CD4-positive, alpha-beta memory T cell (primary cell): ENCODE results near the gene MSI2. TPM values are rescaled to one million over a fixed set of nuclear protein-coding genes. Genes with fewer than 3 reads are reported as not detected.
A peak's percentile ranks its signal among the peaks of the same experiment; 100 is the strongest.

Source experiments
- CTCF ChIA-PET: fragments of 350-600 bp; sonication (Branson Sonifier 250); formaldehyde crosslinking; loops from one replicate; lab custom pipeline; 2021; ENCODE audit warnings: inconsistent platforms; ENCODE audit not compliant: partially characterized antibody; lab: Charles Lee
- POLR2A ChIA-PET: fragments of 350-600 bp; sonication (Branson Sonifier 250); formaldehyde crosslinking; loops from one replicate; lab custom pipeline; 2021; ENCODE audit not compliant: partially characterized antibody; lab: Charles Lee
- DNase-seq, 5 donors: peaks; one replicate each; pipeline versions ENCODE4 v3.0.0 to v3.0.0-alpha.2; 2020 to 2022; ENCODE audit warnings: mixed read lengths in 1 of 5
- H3K27ac ChIP-seq: one replicate; pipeline ENCODE4 v1.7.0; 2013; ENCODE audit warnings: low read depth, low read length
- H3K27me3 ChIP-seq: 2 replicates; pipeline ENCODE4 v1.7.0; 2013; ENCODE audit warnings: mild to moderate bottlenecking, low read length, moderate library complexity; ENCODE audit not compliant: insufficient read depth
- H3K36me3 ChIP-seq: 2 replicates; pipeline ENCODE4 v1.7.0; 2013; ENCODE audit warnings: mild to moderate bottlenecking, low read length, moderate library complexity; ENCODE audit not compliant: insufficient read depth
- H3K4me1 ChIP-seq: 2 replicates; pipeline ENCODE4 v1.7.0; 2013; ENCODE audit warnings: mild to moderate bottlenecking, low read length, moderate library complexity; ENCODE audit not compliant: insufficient read depth
- H3K4me3 ChIP-seq, 2 donors: one replicate each; pipeline ENCODE4 v1.7.0; 2013; ENCODE audit warnings: low read length in 2 of 2, mild to moderate bottlenecking in 1 of 2
- H3K9me3 ChIP-seq, 2 donors: one replicate each; pipeline ENCODE4 v1.7.0; 2013; ENCODE audit warnings: low read length in 2 of 2, control low read depth in 1 of 2; ENCODE audit not compliant: control insufficient read depth in 1 of 2
- H3K27ac Mint-ChIP-seq, 7 donors: one replicate each; pipeline ENCODE4 v1.8.0; 2020 to 2021; ENCODE audit warnings: mixed read lengths in 7 of 7, mild to moderate bottlenecking in 6 of 7, inconsistent platforms in 3 of 7, moderate library complexity in 3 of 7
- H3K27me3 Mint-ChIP-seq, 2 donors: one replicate each; pipeline ENCODE4 v1.8.0; 2020 to 2021; ENCODE audit warnings: mixed read lengths in 2 of 2
- H3K36me3 Mint-ChIP-seq, 2 donors: one replicate each; pipeline ENCODE4 v1.8.0; 2020 to 2021; ENCODE audit warnings: mixed read lengths in 2 of 2, inconsistent platforms in 1 of 2, mild to moderate bottlenecking in 1 of 2
- H3K4me1 Mint-ChIP-seq, 4 donors: one replicate each; pipeline ENCODE4 v1.8.0; 2020 to 2021; ENCODE audit warnings: mixed read lengths in 4 of 4, mild to moderate bottlenecking in 1 of 4
- H3K4me3 Mint-ChIP-seq, 8 donors: one replicate each; pipeline ENCODE4 v1.8.0; 2020 to 2021; ENCODE audit warnings: mixed read lengths in 8 of 8, mild to moderate bottlenecking in 7 of 8, moderate library complexity in 6 of 8, inconsistent platforms in 3 of 8
- H3K9me3 Mint-ChIP-seq, 8 donors: one replicate each; pipeline ENCODE4 v1.8.0; 2020 to 2021; ENCODE audit warnings: mixed read lengths in 8 of 8, mild to moderate bottlenecking in 5 of 8, inconsistent platforms in 3 of 8, moderate library complexity in 1 of 8
- intact Hi-C: fragments of 100-400 bp; cut with micrococcal nuclease; formaldehyde crosslinking; loops from one replicate; pipeline ENCODE4 v1.15.1; 2023
- polyA plus RNA-seq, 2 donors: library from polyadenylated mRNA; unstranded; fragments of 300-500 nt; fragmentation: Illumina TruSeq; gene quantifications; one replicate each; pipeline ENCODE4 v1.2.3, GENCODE V29; 2021
- total RNA-seq, 2 experiments: library from RNA; stranded (reverse); gene quantifications; one replicate each; pipeline ENCODE4 v1.2.3, GENCODE V29; 2021

MSI2 gene
- total and polyA plus RNA-seq, 4 experiments from 2014 or later, result 2.1 to 110 (median 55.3) TPM

- Histone ChIP-seq H3K36me3 (no peaks in the 10 kb centered on the region), H3K4me1 (no peaks in the 10 kb centered on the region), H3K9me3 (no peaks in the 10 kb centered on the region), H3K4me3 (no peak overlapping the region), H3K27me3 (no peaks in the 10 kb centered on the region), H3K27ac (no peak overlapping the region)
- H3K4me1 Mint-ChIP-seq, result peaks cover 7 to 28% (median 14%) of the 10 kb centered on the region in 4 donors
- ChIA-PET CTCF (no interaction called here), POLR2A (no interaction called here)
- no peaks in the 10 kb centered on the region for H3K9me3 Mint-ChIP-seq
- DNase-seq, result no peak
- peak overlapping the region in 2 of 7 donors; percentile 9 to 22 for H3K27ac Mint-ChIP-seq
- no peaks in the 10 kb centered on the region for H3K27me3 Mint-ChIP-seq
- intact Hi-C loops, result no loop called here
- H3K36me3 Mint-ChIP-seq, result peaks cover 19 to 30% of the 10 kb centered on the region in 2 donors
- H3K4me3 Mint-ChIP-seq, result no peak overlapping the region
Observed at GRCh38 chr17:57318913-57319312, 62.6 kb downstream of the MSI2 start.

- peaks cover 0 to 1% (median 0%) of the 10 kb centered on the region in 8 donors for H3K9me3 Mint-ChIP-seq
- H3K27ac Mint-ChIP-seq, result peak overlapping the region in 1 of 7 donors; percentile 49
- peaks cover 6% of the 10 kb centered on the region for H3K36me3 ChIP-seq
- H3K36me3 Mint-ChIP-seq, result peaks cover 26 to 36% of the 10 kb centered on the region in 2 donors
- ChIA-PET POLR2A (no interaction called here), CTCF (interaction anchor here (1.0 kb wide), 1 partner anchor 13 kb away, joined by 3 read pairs; no protein-coding TSS in a partner anchor)
- H3K9me3 ChIP-seq, result no peaks in the 10 kb centered on the region
- H3K4me3 ChIP-seq, result no peak overlapping the region
- no peak for DNase-seq
- intact Hi-C loops, result no loop called here
- H3K27ac ChIP-seq, result no peak overlapping the region
- no peaks in the 10 kb centered on the region for H3K27me3 Mint-ChIP-seq
- no peaks in the 10 kb centered on the region for H3K27me3 ChIP-seq
- H3K4me3 Mint-ChIP-seq, result no peak overlapping the region
- H3K4me1 Mint-ChIP-seq, result peaks cover 7 to 31% (median 16%) of the 10 kb centered on the region in 4 donors
- H3K4me1 ChIP-seq, result no peaks in the 10 kb centered on the region
Observed at GRCh38 chr17:57319806-57320205, 63.5 kb downstream of the MSI2 start.

- Mint-ChIP-seq H3K9me3 (peaks cover 0 to 1% (median 0%) of the 10 kb centered on the region in 8 donors), H3K4me3 (no peak overlapping the region), H3K27me3 (no peaks in the 10 kb centered on the region), H3K4me1 (peaks cover 14 to 46% (median 22%) of the 10 kb centered on the region in 4 donors), H3K36me3 (peaks cover 37 to 38% of the 10 kb centered on the region in 2 donors), H3K27ac (peak overlapping the region in 1 of 7 donors; percentile 54)
- H3K27me3 ChIP-seq, result no peaks in the 10 kb centered on the region
- H3K36me3 ChIP-seq, result peaks cover 7% of the 10 kb centered on the region
- H3K9me3 ChIP-seq, result no peaks in the 10 kb centered on the region
- ChIA-PET POLR2A (no interaction called here), CTCF (no interaction called here)
- H3K27ac ChIP-seq, result no peak overlapping the region
- H3K4me1 ChIP-seq, result no peaks in the 10 kb centered on the region
- intact Hi-C loops, result no loop called here
- no peak overlapping the region for H3K4me3 ChIP-seq
- DNase-seq, result no peak
Observed at GRCh38 chr17:57323391-57323790, 67.1 kb downstream of the MSI2 start.

GRCh38 chr17:57324060-57324459 is 67.7 kb downstream of the MSI2 start:
- Mint-ChIP-seq H3K27ac (peak overlapping the region in 1 of 7 donors; percentile 50), H3K27me3 (no peaks in the 10 kb centered on the region), H3K9me3 (peaks cover 0 to 1% (median 0%) of the 10 kb centered on the region in 8 donors), H3K4me3 (no peak overlapping the region), H3K36me3 (peaks cover 31% of the 10 kb centered on the region in 2 donors), H3K4me1 (peaks cover 13 to 41% (median 24%) of the 10 kb centered on the region in 4 donors)
- Histone ChIP-seq H3K4me1 (no peaks in the 10 kb centered on the region), H3K4me3 (no peak overlapping the region), H3K27ac (no peak overlapping the region), H3K9me3 (no peaks in the 10 kb centered on the region), H3K36me3 (peaks cover 7% of the 10 kb centered on the region), H3K27me3 (no peaks in the 10 kb centered on the region)
- intact Hi-C loops, result no loop called here
- POLR2A ChIA-PET, result no interaction called here
- CTCF ChIA-PET, result interaction anchor here (0.9 kb wide), 1 partner anchor 81 kb away, joined by 3 read pairs; no protein-coding TSS in a partner anchor
- DNase-seq, result no peak

GRCh38 chr17:57324631-57325030 is 68.3 kb downstream of the MSI2 start:
- CTCF ChIA-PET, result interaction anchor here (0.9 kb wide), 1 partner anchor 81 kb away, joined by 3 read pairs; no protein-coding TSS in a partner anchor
- no peak overlapping the region for H3K27ac ChIP-seq
- no peaks in the 10 kb centered on the region for H3K27me3 Mint-ChIP-seq
- H3K36me3 Mint-ChIP-seq, result peaks cover 28 to 30% of the 10 kb centered on the region in 2 donors
- H3K4me3 ChIP-seq, result no peak overlapping the region
- intact Hi-C loops, result no loop called here
- H3K4me3 Mint-ChIP-seq, result no peak overlapping the region
- peak overlapping the region in 1 of 7 donors; percentile 55 for H3K27ac Mint-ChIP-seq
- H3K36me3 ChIP-seq, result peaks cover 7% of the 10 kb centered on the region
- peaks cover 13 to 41% (median 22%) of the 10 kb centered on the region in 4 donors for H3K4me1 Mint-ChIP-seq
- H3K9me3 Mint-ChIP-seq, result peaks cover 0 to 1% (median 0%) of the 10 kb centered on the region in 8 donors
- no peak for DNase-seq
- POLR2A ChIA-PET, result no interaction called here
- no peaks in the 10 kb centered on the region for H3K27me3 ChIP-seq
- no peaks in the 10 kb centered on the region for H3K9me3 ChIP-seq
- no peaks in the 10 kb centered on the region for H3K4me1 ChIP-seq

- Mint-ChIP-seq H3K4me3 (no peak overlapping the region), H3K36me3 (peaks cover 24 to 30% of the 10 kb centered on the region in 2 donors), H3K9me3 (peaks cover 0 to 1% (median 0%) of the 10 kb centered on the region in 8 donors), H3K27me3 (no peaks in the 10 kb centered on the region), H3K4me1 (peaks cover 13 to 32% (median 22%) of the 10 kb centered on the region in 4 donors), H3K27ac (peak overlapping the region in 2 of 7 donors; percentile 44 to 52)
- Histone ChIP-seq H3K4me3 (no peak overlapping the region), H3K9me3 (no peaks in the 10 kb centered on the region), H3K27me3 (no peaks in the 10 kb centered on the region), H3K27ac (no peak overlapping the region), H3K4me1 (no peaks in the 10 kb centered on the region), H3K36me3 (peaks cover 7% of the 10 kb centered on the region)
- intact Hi-C loops, result no loop called here
- CTCF ChIA-PET, result no interaction called here
- no peak for DNase-seq
- POLR2A ChIA-PET, result no interaction called here
Observed at GRCh38 chr17:57326336-57326735, 70.0 kb downstream of the MSI2 start.

GRCh38 chr17:57326764-57327163 is 70.4 kb downstream of the MSI2 start:
- peaks cover 7% of the 10 kb centered on the region for H3K36me3 ChIP-seq
- ChIA-PET POLR2A (no interaction called here), CTCF (no interaction called here)
- no peak overlapping the region for H3K4me3 ChIP-seq
- no peaks in the 10 kb centered on the region for H3K27me3 ChIP-seq
- no peaks in the 10 kb centered on the region for H3K9me3 ChIP-seq
- Mint-ChIP-seq H3K4me3 (no peak overlapping the region), H3K36me3 (peaks cover 26 to 30% of the 10 kb centered on the region in 2 donors), H3K4me1 (peaks cover 13 to 34% (median 23%) of the 10 kb centered on the region in 4 donors), H3K27me3 (no peaks in the 10 kb centered on the region), H3K9me3 (peaks cover 0 to 1% (median 0%) of the 10 kb centered on the region in 8 donors), H3K27ac (peak overlapping the region in 3 of 7 donors; percentile 30 to 52 (median 44))
- H3K4me1 ChIP-seq, result no peaks in the 10 kb centered on the region
- DNase-seq, result no peak
- H3K27ac ChIP-seq, result no peak overlapping the region
- intact Hi-C loops, result no loop called here
